Head of caudate nucleus (tissue), 42 donors: Measurements from ENCODE around the gene LACRT.
A peak's percentile ranks its signal among the peaks of the same experiment; 100 is the strongest.

ENCODE experiments used
- DNase-seq, 42 donors: peaks; one replicate each; pipeline versions ENCODE4 v3.0.0 to v3.0.0-alpha.2; 2020 to 2021; ENCODE audit warnings: mixed read lengths in 7 of 42
- intact Hi-C: fragments of 100-400 bp; cut with DNase I; formaldehyde crosslinking; loops from one replicate; pipeline ENCODE4 v1.15.0; 2022

LACRT gene

GRCh38 chr12:54605138-54605970 is 29.3 kb downstream of the LACRT start:
- DNase-seq = no peak
- intact Hi-C loops = no loop called here

GRCh38 chr12:54604436-54604835 is 30.3 kb downstream of the LACRT start:
- intact Hi-C loops = no loop called here
- DNase-seq = no peak

- DNase-seq = peak in 6 of 42 donors; percentile 32 to 68 (median 51)
- intact Hi-C loops = no loop called here
These were observed 30.8 kb downstream of the LACRT start for GRCh38 chr12:54603872-54604271.

- peak in 41 of 42 donors; percentile 42 to 88 (median 72) for DNase-seq
- intact Hi-C loops = no loop called here
These were observed 31.4 kb downstream of the LACRT start for GRCh38 chr12:54603173-54603814.

GRCh38 chr12:54602661-54603060 is 32.0 kb downstream of the LACRT start:
- DNase-seq = no peak
- intact Hi-C loops = no loop called here

- DNase-seq = peak in 1 of 42 donors; percentile 28
- intact Hi-C loops = no loop called here
These were observed 32.9 kb downstream of the LACRT start for GRCh38 chr12:54601841-54602240.

- DNase-seq = no peak
- intact Hi-C loops = no loop called here
These were observed 35.7 kb downstream of the LACRT start for GRCh38 chr12:54598970-54599369.

- intact Hi-C loops = no loop called here
- peak in 40 of 42 donors; percentile 52 to 91 (median 78) for DNase-seq
These were observed 38.2 kb downstream of the LACRT start for GRCh38 chr12:54596526-54596946.

- no peak for DNase-seq
- intact Hi-C loops = no loop called here
These were observed 39.2 kb downstream of the LACRT start for GRCh38 chr12:54595471-54595870.

- intact Hi-C loops = no loop called here
- DNase-seq = no peak
These were observed 41.0 kb downstream of the LACRT start for GRCh38 chr12:54593725-54594124.

GRCh38 chr12:54593135-54593534 is 41.6 kb downstream of the LACRT start:
- intact Hi-C loops = no loop called here
- DNase-seq = no peak

- intact Hi-C loops = no loop called here
- DNase-seq = no peak
These were observed 42.4 kb downstream of the LACRT start for GRCh38 chr12:54592316-54592715.

GRCh38 chr12:54590978-54591591 is 43.6 kb downstream of the LACRT start:
- DNase-seq = peak in 3 of 42 donors; percentile 41 to 48 (median 47)

GRCh38 chr12:54589964-54590363 is 44.7 kb downstream of the LACRT start:
- no peak for DNase-seq
- intact Hi-C loops = no loop called here

More at GRCh38 chr12:54590978-54591591, 43.6 kb downstream of the LACRT start:
- intact Hi-C loops = no loop called here

GRCh38 chr12:54588890-54589267 is 45.8 kb downstream of the LACRT start:
- intact Hi-C loops = no loop called here
- DNase-seq = no peak

- peak in 34 of 42 donors; percentile 37 to 82 (median 65) for DNase-seq
- intact Hi-C loops = no loop called here
These were observed 46.4 kb downstream of the LACRT start, which contains the start of gene PPP1R1A for GRCh38 chr12:54588110-54588889. PPP1R1A (minus strand) TSS chr12:54588659; CDS start chr12:54588488, 171 bp downstream.

- peak in 32 of 42 donors; percentile 29 to 78 (median 55) for DNase-seq
- intact Hi-C loops = no loop called here
These were observed 47.3 kb downstream of the LACRT start for GRCh38 chr12:54587315-54587873.

- intact Hi-C loops = no loop called here
These were observed 48.1 kb downstream of the LACRT start for GRCh38 chr12:54586620-54587019.

GRCh38 chr12:54585243-54585642 is 49.5 kb downstream of the LACRT start:
- DNase-seq = no peak
- intact Hi-C loops = no loop called here

More at GRCh38 chr12:54586620-54587019, 48.1 kb downstream of the LACRT start:
- peak in 4 of 42 donors; percentile 19 to 66 (median 54) for DNase-seq
